GM23338 (cell line): ENCODE measurements around the gene PARD3.

Source experiments
- CREB1 ChIP-seq: fragments of 250-450 bp; sonication (Bioruptor Pico); IDR thresholded peaks from 2 replicates; pipeline ENCODE4 v1.5.0; 2020; ENCODE audit warnings: low read depth, mild to moderate bottlenecking, moderate library complexity
- CTCF ChIP-seq, 2 experiments: fragments of 200-600 bp in 1 of 2; sonication (generic) in 1 of 2; conservative IDR thresholded peaks; 2 replicates each; pipeline versions ENCODE4 v1.5.1 to v1.6.1; 2016 to 2017; ENCODE audit warnings: antibody characterized with exemption in 2 of 2, low read depth in 2 of 2, mild to moderate bottlenecking in 2 of 2, moderate library complexity in 1 of 2
- ETS1 ChIP-seq: IDR thresholded peaks from 2 replicates; pipeline ENCODE4 v1.6.1; 2016; ENCODE audit warnings: antibody characterized with exemption
- EZH2 ChIP-seq: fragments of 200-600 bp; sonication (generic); IDR thresholded peaks from one replicate; pipeline ENCODE4 v1.8.0; 2017; ENCODE audit warnings: antibody characterized with exemption, mild to moderate bottlenecking, low read depth; ENCODE audit not compliant: unreplicated experiment
- EZH2phosphoT487 ChIP-seq: fragments of 200-600 bp; sonication (generic); IDR thresholded peaks from one replicate; pipeline ENCODE4 v1.8.1; 2018; ENCODE audit warnings: antibody characterized with exemption; ENCODE audit not compliant: unreplicated experiment
- JUNB ChIP-seq: IDR thresholded peaks from one replicate; pipeline ENCODE4 v1.6.1; 2016; ENCODE audit warnings: antibody characterized with exemption; ENCODE audit not compliant: unreplicated experiment
- NANOG ChIP-seq: IDR thresholded peaks from 2 replicates; pipeline ENCODE4 v1.6.1; 2016; ENCODE audit warnings: antibody characterized with exemption, borderline replicate concordance
- POLR2AphosphoS5 ChIP-seq: IDR thresholded peaks from 2 replicates; pipeline ENCODE4 v1.6.1; 2016; ENCODE audit warnings: antibody characterized with exemption, low read depth
- REST ChIP-seq: IDR thresholded peaks from one replicate; pipeline ENCODE4 v1.6.1; 2018; ENCODE audit warnings: antibody characterized with exemption; ENCODE audit not compliant: unreplicated experiment
- STAT1 ChIP-seq: IDR thresholded peaks from one replicate; pipeline ENCODE4 v1.6.1; 2016; ENCODE audit warnings: antibody characterized with exemption; ENCODE audit not compliant: unreplicated experiment
- ZNF331 ChIP-seq: fragments of 250-450 bp; sonication (Bioruptor Pico); IDR thresholded peaks from 2 replicates; pipeline ENCODE4 v1.5.0; 2020; ENCODE audit warnings: low read depth, mild to moderate bottlenecking, moderate library complexity

- TF ChIP-seq CREB1 (no peak), CTCF (conservative IDR thresholded peaks at IDR 0.05; ENCODE audit: low read depth in 2 of 2) (no peak), EZH2 (no peak), POLR2AphosphoS5 (no peak), EZH2phosphoT487 (no peak), NANOG (no peak), REST (no peak), JUNB (no peak), ZNF331 (CRISPR knock-in tag) (no peak), ETS1 (no peak), STAT1 (no peak)
Measured at GRCh38 chr10:34235164-34235832, 579.8 kb downstream of the PARD3 start.
